Measurements from ENCODE around the gene PADI3.

Gene PADI3

DNA sequence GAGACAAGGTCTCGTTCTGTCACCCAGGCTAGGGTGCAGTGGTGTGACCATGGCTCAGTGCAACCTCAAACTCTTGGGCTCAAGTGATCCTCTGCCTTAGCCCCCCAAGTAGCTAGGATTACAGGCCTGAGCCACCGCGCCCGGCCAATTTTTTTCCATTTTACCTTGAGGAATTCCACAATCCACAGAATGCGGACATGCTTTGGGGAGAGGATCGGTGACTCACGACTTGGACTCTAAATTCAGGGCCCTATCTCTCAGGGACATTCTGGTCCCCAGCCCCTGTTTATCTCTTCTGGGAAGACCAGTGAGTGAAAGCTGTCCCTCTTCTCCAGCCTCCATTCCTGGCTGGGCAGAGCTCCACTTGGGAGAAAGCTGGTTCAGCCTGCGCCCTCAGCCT lies 38.7 kb upstream of the PADI3 start:
- no peak overlapping the region for H3K4me3 ChIP-seq (ENCODE audit: low read depth, low read length)
- TF ChIP-seq, protein P1, sequence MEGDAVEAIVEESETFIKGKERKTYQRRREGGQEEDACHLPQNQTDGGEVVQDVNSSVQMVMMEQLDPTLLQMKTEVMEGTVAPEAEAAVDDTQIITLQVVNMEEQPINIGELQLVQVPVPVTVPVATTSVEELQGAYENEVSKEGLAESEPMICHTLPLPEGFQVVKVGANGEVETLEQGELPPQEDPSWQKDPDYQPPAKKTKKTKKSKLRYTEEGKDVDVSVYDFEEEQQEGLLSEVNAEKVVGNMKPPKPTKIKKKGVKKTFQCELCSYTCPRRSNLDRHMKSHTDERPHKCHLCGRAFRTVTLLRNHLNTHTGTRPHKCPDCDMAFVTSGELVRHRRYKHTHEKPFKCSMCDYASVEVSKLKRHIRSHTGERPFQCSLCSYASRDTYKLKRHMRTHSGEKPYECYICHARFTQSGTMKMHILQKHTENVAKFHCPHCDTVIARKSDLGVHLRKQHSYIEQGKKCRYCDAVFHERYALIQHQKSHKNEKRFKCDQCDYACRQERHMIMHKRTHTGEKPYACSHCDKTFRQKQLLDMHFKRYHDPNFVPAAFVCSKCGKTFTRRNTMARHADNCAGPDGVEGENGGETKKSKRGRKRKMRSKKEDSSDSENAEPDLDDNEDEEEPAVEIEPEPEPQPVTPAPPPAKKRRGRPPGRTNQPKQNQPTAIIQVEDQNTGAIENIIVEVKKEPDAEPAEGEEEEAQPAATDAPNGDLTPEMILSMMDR (IDR thresholded peaks at IDR 0.05; ENCODE audit: low read depth, low read length) = no peak

DNA sequence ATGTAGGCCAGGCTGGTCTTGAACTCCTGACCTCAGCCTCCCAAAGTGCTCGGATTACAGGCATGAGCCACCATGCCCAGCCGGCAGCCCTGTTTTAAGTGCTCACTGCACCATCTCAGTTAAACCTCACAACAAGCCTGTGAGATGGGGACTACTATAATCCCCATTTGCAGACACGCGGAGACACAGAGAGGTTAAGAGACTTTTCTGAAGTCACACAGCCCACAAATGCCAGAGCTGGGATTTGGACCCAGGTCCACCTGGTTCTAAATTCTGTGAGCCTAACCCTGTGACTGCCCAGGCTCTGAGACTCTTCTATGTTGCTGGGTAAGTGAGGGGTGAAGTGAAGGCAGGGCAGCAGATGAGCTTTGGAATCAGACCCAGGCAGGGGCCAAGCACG lies 37.5 kb upstream of the PADI3 start:
- TF ChIP-seq, protein P1 (IDR thresholded peaks at IDR 0.05; ENCODE audit: low read depth, low read length) = no peak
- no peak overlapping the region for H3K4me3 ChIP-seq (ENCODE audit: low read depth, low read length)

DNA sequence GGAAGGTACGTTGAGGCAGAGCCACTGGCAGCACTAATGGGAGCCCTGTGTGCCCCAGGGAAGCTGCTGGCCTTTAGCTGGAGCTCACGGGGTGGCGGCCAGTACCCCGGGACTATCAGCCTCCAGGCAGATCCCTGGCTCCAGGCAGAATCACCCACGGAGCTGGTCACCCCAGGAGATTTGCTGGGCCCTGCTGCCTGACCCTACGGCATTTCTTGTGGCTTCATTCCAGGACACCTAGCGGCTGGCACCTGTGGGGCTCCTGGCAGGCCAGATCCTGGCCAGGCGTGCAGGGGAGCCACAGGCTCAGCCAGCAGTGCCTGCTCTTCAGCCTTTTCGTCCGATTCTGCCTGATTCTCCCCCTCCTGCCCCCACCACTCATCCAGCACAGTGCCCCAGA lies 36.9 kb upstream of the PADI3 start:
- TF ChIP-seq, protein P1 (IDR thresholded peaks at IDR 0.05; ENCODE audit: low read depth, low read length) = no peak
- H3K4me3 ChIP-seq (ENCODE audit: low read depth, low read length) = no peak overlapping the region

DNA sequence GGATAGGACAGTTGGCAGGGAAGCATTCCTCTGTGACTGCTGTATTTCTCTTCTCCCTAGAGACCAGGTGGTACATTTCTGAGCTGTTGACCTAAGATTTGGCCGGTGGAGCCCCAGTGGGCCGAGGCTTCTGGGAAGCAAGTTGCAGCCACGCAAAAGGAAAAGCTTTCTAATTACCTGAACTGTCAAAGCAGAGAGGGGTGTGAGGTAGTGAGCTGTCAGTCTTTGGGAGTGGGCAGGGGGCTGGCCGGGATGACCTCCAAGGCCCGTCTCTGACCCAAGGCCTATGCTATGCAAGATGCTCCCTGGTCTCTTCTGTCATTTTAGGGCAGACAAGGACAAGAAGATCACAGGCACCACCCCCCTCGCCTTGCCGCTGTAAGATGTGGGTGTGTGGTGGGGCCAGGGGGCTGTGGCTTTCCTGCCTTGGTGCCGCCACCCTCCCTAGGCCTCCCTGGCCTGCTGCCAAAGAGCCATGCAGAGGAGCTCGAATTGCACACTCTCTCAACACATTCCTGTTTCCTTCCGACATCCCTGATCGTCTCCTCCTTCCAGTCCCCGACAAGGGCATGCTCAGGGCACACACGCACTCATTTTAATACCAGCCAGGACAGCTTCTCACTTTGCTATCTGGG lies 36.3 kb upstream of the PADI3 start:
- no peak overlapping the region for H3K4me3 ChIP-seq (ENCODE audit: low read depth, low read length)
- TF ChIP-seq, protein P1 (IDR thresholded peaks at IDR 0.05; ENCODE audit: low read depth, low read length) = no peak

DNA sequence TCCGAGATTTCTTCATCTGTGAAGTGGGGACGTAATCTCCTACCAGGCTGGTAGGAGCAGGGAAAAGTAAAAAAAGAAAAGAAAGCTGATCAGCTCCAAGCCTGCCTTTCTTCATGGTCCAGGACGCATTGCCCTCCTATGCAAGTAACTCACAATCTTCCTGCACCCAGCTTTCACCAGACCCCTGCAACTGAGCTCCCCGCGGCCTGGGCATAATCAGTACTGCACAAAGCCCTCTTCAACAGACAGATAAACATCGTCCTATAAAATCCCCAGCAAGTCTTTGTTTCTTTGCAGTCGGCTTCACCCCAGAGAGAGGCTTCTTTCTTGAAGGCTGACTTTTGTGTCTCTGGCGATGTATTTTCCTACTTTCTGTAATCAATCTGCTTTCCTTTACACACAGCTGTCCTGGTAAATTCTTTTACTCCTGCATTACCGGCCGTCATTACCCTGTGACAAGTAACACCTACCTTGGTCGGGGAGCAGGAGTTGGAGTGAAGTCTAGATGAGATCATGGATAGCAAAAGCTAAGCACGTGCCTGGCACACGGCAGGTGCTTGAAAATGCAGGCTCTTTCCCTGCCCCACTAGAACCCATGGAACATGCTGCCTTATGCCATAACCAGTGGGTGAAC lies 35.6 kb upstream of the PADI3 start:
- TF ChIP-seq, protein P1 (IDR thresholded peaks at IDR 0.05; ENCODE audit: low read depth, low read length) = no peak
- H3K4me3 ChIP-seq (ENCODE audit: low read depth, low read length) = no peak overlapping the region

DNA sequence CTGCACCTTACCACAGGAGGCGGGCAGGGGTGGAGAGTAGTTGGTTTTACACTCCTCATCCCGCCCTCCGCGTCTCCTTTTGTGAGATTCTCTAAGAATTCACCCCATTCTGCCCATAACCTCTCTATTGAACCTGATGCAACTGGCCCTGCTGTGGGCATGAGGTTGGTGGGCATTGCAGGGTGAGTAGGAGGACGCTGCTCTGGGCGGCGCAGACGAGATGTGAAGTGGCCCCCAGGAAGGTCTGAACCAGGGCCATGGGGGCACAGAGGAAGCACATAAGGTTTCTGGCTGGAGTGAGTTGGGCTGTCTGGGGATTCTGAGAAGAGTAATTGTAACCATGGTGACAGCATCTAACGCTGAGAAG lies 35.1 kb upstream of the PADI3 start:
- TF ChIP-seq, protein P1 (IDR thresholded peaks at IDR 0.05; ENCODE audit: low read depth, low read length) = no peak
- H3K4me3 ChIP-seq (ENCODE audit: low read depth, low read length) = no peak overlapping the region

DNA sequence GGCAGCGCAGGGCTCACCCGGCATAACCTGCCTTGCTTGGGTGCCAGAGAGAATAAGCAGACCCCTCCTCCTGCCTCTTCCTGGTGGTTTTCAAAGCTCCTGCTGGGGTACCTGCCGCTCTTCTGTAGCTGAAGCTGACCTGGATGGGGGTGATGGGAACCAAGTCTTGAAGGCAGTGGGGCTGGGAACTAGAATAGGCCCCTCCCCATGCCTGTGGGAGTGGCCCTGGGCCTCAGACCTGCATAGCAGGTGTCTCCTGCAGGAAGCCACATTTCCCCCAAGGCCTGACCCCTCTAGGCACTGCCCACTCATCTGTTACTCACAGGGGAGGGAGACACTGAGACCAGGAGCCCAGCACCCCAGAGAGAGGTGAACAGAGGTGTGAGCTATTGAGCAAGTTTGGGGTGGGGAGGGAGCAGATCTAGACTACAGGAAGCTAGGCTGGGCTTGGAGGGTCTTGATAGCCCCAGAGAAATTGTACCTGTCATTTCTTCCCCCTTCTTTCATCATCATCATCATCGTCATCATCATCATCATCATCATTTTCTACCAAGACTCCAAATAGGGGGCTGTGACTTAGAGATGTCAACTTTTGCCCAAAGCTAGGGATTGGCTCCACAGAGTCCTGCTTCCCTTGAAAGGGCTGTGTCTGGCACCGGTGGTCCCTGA lies 33.9 kb upstream of the PADI3 start:
- H3K4me3 ChIP-seq (ENCODE audit: low read depth, low read length) = no peak overlapping the region
- TF ChIP-seq, protein P1 (IDR thresholded peaks at IDR 0.05; ENCODE audit: low read depth, low read length) = no peak

Measured in WI38 (cell line).